Measurements from ENCODE around the gene NFX1.
"Not testable (repeated sequence)": the region's sequence is repeated elsewhere in the genome, so short reads cannot be mapped to it uniquely, and the experiment has no call there.

- TF ChIP-seq CTCF, POLR2A (IDR thresholded peaks at IDR 0.05): not testable (repeated sequence)
These were observed 112.1 kb downstream of the NFX1 start, which contains the start of gene AQP7 for GRCh38 chr9:33402371-33402770.

Data from stomach (tissue), 4 donors.